Endometrial microvascular endothelial cells (primary cell): ENCODE measurements around the gene ITGA7. TPM values are rescaled to one million over a fixed set of nuclear protein-coding genes. Genes with fewer than 3 reads are reported as not detected.

Source experiments
- in situ Hi-C: cut with HindIII; loops from 2 replicates; pipeline ENCODE4 v1.10.0; 2017; ENCODE audit warnings: low sequenced_read_pairs, low pct_unique_long_range_greater_than_20kb; ENCODE audit errors: inconsistent ontology term
- total RNA-seq: library from RNA; depleted of rRNA; stranded (reverse); fragments of >200 nt; gene quantifications from one replicate; pipeline ENCODE4 v1.2.3, GENCODE V29; 2015; ENCODE audit errors: inconsistent ontology term

Gene ITGA7
- total RNA-seq, 1 donor from 2014 or later: not detected

DNA sequence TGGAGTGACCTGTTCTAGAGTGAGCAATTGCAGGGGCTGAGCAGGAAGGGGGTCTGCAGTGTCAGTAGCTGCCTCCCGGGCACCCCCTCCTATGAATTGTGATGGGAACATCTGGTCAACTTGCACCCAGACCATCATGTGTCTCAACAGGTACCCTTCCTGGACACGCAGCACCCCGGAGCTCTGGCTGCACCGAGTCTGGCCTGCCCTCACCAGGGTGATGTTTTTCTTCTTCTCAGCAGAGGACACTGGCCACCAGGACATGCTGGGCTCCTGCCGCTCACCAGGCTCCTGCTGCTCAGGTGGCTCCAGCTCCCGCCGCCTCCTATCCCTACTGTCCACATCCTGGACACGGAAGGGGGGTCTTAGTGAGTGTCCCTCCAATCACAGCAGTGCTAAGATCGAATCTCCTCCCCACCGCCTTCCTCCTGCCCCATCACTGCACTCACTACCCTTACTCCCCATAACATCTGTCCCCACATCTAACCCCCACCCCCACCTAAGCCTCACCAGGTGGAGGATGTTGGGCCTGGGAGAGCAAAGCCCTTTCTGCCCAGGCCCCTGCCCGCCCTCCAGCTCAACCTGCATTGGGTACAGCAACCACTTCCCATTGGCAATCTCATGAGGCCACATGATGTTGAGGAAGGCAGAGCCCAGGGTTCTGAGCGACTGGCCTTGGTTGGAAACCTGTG lies 14.9 kb downstream of the ITGA7 start:
- in situ Hi-C loops: no loop called here

DNA sequence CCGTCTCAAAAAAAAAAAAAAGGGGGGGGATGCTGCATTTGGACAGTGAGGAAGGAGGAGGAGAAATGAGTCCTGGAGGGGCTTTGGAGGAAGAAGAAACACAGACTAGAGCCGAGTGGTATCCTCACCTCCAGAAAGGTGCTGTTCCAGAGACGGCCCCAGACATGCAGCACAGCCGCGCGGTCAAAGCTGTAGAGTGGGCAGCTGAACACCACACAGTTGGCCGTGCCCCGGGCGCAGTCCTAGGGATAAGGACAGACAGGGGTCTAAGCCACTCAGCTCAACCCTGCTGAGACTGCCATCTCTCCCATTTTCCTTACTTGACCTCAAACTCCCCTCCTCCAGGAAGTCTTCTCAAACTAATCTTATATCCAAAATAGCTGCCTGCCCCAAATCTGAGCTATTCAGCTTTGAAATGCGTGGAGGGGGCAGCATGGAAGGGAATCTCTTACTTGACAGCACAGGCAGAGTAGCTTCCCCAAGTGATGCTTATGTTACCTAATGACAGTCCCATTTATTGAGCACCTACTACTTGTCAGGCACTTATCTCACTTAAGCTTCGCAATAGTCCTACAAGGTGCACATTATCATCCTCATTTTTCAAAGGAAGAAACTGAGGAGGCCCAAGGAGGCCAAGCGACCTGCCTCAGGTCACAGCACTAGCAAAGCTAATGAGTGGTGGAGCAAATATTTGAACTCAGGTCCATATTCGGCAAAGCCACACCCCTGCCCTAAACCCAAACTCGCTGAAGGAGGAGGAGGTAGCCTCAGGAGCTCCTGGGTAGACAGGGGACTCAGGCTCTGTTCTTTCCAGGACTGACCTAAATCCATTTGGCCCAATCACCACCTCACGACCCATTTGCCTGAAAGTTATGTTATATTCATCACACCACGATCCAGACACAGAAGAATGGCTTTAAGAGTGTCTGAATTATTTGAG lies 18.7 kb downstream of the ITGA7 start:
- in situ Hi-C loops: no loop called here

DNA sequence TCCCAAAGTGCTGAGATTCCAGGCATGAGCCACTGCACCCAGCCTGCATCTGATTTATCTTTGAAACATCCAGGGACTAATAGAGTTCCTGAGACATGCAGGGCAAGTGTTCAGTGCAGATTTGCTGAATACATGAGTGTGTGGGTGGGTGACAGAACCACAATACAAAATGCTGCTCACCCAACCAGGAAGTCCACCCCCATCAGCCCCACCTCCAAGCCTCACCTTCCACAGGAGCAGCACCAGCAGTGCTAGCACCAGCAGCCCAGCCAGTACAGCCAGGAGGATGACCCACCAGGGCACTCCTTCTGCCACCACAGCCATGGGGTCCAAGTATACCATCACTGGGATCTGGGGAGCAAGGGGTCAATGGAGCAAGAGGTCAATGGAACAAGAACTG lies 20.0 kb downstream of the ITGA7 start:
- in situ Hi-C loops: no loop called here

DNA sequence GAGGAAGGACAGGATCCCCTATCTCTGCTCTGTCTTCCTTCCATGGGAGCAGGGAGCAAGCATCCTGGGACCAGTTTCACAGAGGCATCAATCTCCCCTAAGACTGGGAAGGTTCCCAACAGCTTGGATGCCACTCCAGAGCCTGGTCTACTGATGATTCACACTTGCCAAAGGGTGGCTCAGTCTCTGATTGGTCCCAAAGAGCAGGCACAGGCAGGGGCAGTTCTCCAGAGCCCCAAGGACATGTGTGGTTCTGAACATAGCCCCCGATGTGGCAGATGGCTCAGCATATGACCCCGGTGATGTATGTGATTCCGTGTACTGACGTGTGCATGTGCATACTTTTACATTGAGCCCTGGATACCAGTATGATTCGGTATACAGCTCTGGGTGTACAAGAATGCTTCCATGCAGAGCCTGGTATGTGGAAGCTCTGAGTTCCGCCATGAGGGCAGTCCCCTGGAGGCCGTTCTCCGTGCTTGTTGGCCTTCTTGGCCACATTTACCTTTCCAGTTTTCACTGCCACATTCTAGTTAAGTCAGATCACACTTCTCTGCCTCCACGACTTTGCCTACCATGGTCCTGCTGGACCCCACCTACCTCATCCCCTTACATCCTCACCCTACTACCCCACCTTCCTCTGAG lies 21.2 kb downstream of the ITGA7 start:
- in situ Hi-C loops: no loop called here

GRCh38 chr12:55685671-55686070 lies 22.0 kb downstream of the ITGA7 start:
- in situ Hi-C loops: no loop called here

GRCh38 chr12:55684761-55685370 lies 22.8 kb downstream of the ITGA7 start:
- in situ Hi-C loops: no loop called here

- in situ Hi-C loops: no loop called here
These were observed 24.0 kb downstream of the ITGA7 start for GRCh38 chr12:55683676-55684075.

GRCh38 chr12:55682087-55682796 lies 25.5 kb downstream of the ITGA7 start:
- in situ Hi-C loops: no loop called here

DNA sequence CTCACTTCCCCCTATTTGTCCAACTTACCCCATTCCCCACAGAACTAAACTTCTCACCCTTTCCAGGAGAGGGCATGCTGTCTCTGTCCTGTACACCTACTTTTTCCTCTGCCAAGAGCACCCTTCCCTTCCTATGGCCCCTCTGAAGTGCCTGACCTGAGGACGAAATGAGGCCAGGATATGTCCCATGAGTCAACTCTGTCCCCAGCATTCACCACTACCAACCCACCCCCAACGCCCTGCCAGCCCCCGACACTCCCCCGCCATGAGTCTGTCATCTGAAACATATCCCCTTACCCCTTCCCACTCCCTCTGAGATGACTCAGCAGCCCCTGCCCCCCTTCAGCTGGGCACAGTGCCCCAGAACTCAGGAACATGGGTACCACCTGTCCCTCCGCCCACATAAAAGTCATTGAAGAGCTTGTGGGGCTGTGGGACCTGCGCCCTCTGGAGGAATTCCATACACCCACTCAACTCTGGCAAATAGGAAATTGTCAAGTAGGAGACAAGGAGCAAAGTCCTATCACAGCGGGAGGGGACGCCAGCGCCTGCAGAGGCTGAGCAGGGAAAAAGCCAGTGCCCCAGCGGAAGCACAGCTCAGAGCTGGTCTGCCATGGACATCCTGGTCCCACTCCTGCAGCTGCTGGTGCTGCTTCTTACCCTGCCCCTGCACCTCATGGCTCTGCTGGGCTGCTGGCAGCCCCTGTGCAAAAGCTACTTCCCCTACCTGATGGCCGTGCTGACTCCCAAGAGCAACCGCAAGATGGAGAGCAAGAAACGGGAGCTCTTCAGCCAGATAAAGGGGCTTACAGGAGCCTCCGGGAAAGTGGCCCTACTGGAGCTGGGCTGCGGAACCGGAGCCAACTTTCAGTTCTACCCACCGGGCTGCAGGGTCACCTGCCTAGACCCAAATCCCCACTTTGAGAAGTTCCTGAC lies 26.3 kb downstream of the ITGA7 start:
- in situ Hi-C loops: no loop called here

DNA sequence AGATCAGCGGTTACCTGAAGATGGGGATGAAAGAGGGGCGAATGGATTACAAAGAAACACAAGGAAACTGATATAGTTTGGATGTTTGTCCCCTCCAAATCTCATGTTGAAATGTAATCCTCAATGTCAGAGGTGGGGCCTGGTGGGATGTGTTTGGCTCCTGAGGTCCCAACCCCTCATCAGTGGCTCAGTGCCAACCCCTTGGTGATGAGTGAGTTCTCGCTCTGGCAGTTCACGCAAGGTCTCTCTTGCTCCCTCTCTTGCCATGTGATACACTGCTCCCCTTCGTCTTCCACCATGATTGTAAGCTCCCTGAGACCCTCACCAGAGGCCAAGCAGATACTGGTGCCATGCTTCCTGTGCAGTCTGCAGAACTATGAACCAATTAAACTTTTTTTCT lies 28.0 kb downstream of the ITGA7 start:
- in situ Hi-C loops: no loop called here

DNA sequence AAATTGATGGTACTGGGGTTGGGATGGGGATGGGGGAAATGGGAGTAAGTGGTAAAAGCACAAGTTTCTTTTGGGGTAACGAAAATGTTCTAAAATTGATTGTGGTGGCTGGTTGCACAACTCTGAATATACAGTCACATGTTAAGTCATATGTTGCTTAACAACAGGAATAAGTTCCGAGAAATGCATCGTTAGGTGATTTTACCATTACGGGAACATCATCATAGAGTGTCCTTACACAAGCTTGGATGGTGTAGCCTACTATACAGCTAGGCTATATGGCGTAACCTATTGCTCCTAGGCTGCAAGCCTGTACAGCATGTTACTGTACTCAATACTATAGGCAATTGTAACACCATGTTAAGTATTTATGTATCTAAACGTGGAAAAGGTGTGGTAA lies 31.0 kb downstream of the ITGA7 start:
- in situ Hi-C loops: no loop called here

DNA sequence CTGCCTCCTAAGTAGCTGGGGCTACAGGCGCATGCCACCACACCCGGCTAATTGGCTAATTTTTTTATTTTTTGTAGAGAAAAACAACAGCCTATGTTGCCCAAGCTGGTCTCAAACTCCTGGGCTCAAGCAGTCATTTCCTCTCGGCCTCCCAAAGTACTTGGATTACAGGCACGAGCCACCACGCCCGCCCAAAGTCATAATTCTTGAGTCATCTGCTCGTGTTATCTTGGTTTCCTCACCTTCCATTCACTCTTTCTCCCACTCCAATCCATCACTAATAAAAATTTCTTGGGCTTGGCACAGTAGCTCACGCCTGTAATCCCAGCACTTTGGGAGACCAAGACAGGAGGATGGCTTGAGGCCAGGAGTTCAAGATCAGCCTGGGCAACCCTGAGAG lies 32.0 kb downstream of the ITGA7 start:
- in situ Hi-C loops: no loop called here

GRCh38 chr12:55673638-55674037 lies 34.1 kb downstream of the ITGA7 start:
- in situ Hi-C loops: no loop called here

DNA sequence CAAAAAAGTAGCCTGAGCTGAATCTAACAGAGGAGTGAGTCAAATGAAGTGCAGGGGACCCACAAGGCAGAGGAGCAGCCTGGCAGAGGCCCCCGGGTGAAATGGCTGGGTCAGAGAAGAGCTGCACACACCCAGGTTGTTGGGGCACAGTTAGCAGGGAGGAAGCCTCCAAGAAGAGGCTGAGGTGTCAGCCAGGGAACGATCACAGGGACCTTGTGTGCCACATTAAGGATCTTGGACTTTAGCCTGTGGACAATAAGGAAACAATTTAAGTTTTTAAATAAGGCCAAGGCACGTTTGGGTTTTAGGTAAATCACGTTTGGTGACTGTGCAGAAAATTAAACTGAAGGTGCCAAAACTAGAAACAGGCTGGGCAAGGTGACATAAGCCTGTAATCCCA lies 36.0 kb downstream of the ITGA7 start:
- in situ Hi-C loops: no loop called here

- in situ Hi-C loops: no loop called here
These were observed 37.4 kb downstream of the ITGA7 start for GRCh38 chr12:55670276-55670675.

GRCh38 chr12:55666508-55666907 lies 41.2 kb downstream of the ITGA7 start:
- in situ Hi-C loops: no loop called here

DNA sequence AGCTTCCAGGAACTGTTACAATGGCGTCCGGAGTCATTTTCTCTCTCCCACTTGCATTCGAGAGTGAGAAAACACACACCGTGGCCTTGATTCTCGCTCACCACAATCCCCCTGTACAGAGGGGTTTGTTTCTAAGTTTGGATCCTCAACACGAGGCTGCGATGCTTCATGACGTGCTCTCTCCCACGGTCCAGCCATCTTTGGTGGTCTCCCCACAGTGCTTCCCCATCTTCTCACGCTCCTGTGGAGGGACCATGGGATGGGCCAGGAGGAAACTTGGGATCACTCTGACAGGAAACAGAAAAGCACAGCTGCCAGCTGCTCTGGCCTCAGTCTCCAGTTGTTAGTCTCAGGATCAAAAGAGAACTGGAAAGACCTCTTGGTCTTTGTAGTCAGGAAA lies 42.9 kb downstream of the ITGA7 start:
- in situ Hi-C loops: no loop called here

DNA sequence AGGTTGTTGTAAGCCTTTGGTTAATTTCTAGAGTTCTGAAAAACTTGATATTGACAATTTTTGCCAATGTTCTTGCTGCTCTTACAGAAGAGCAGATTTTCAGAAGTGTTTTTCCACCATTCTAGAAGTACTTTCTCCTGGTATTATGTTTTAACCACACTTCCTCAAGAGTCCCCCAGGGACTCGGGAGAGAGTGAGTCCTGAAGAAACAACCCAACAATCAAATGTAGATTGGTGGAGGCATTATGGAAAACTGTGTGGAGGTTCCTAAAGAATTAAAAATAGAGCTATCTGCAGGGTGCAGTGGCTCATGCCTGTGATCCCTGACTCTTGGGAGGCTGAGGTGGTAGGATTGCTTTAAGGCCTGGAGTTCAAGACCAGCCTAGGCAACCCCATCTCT lies 44.3 kb downstream of the ITGA7 start:
- in situ Hi-C loops: no loop called here
